Measurements from ENCODE around the gene TLR3.

TLR3 gene

GRCh38 chr4:186036976-186037581 lies 31.9 kb upstream of the TLR3 start:
- no peak for TF ChIP-seq CTCF (IDR thresholded peaks at IDR 0.05)

DNA sequence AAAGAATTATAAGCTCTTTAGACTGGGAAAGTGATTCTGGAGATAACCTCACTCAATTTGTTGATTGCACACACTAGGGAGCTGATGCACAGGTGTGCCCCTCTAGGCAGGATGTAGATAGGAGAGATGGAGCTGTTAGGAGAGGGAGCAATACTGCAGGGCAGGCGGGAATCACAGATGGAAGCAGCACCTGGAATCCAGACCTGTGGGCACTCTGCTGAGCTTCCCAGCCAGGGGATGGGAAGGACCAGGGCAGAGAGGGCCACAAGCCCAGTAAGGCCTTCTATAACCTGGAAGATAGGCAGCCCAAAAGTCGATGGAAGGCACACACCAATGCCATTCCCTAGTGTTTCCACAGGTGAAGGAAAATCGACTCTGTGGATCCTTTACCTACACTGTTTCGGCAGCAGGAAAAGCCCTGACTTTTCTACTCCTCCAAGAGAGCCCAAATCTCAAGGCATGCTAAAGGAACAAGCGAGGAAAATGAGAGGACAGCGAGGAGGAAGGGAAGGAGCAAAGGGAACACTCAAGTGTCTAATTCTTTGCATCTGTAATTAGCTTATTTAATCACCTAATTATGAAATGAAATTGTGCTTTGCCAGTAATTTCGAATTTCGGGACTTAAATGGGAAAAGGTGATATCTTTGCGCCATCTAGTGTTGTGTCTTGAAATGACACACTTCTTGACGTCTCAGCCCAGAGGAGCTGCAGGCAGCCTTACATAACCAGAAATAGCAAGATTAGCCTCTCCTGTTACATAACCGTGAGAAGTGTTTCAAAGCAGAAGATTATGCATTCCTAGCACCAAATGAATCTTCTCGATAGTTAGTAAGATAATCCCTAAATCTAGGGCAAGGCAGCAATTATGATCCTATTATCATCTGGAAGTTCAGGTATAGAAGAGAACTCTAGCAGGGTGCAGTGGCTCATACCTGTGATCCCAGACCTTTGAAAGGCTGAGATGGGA lies 31.0 kb upstream of the TLR3 start:
- peak; percentile 64 for TF ChIP-seq CTCF (IDR thresholded peaks at IDR 0.05)

GRCh38 chr4:186039697-186040096 lies 29.3 kb upstream of the TLR3 start:
- no peak for TF ChIP-seq CTCF (IDR thresholded peaks at IDR 0.05)

GRCh38 chr4:186040316-186040715 lies 28.6 kb upstream of the TLR3 start:
- TF ChIP-seq CTCF (IDR thresholded peaks at IDR 0.05), result no peak

DNA sequence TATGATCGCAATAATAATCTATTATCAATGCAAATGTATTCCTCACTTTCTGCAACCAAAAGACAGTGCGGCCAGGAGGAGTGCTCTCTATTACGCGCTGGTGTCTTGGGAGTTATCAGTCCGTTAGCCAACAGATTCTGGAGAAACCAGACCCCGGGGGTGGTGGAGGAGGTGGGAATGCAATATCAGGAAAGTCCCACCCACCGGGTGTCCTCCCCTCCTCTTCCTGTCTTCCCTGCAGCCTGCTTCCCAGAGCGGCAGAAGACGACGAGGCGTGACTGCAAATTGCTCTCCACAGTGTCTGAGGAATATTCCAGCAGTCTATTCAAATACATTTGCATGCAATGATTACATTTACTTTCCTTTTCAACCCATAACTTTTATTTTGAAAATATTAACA lies 17.9 kb upstream of the TLR3 start:
- TF ChIP-seq CTCF (IDR thresholded peaks at IDR 0.05), result no peak

GRCh38 chr4:186058253-186058979 lies 10.5 kb upstream of the TLR3 start:
- no peak for TF ChIP-seq CTCF (IDR thresholded peaks at IDR 0.05)

- no peak for TF ChIP-seq CTCF (IDR thresholded peaks at IDR 0.05)
Measured at GRCh38 chr4:186058980-186059316, 10.0 kb upstream of the TLR3 start.

Measured in LNCAP (cell line).